HG03045 (cell line): Measurements from ENCODE around the gene ZNHIT1.
A peak's percentile ranks its signal among the peaks of the same experiment; 100 is the strongest.
"Not testable (repeated sequence)": the region's sequence is repeated elsewhere in the genome, so short reads cannot be mapped to it uniquely, and the experiment has no call there.

ENCODE experiments used
- ATAC-seq: cut with Tn5 transposase; IDR thresholded peaks from one replicate; pipeline ENCODE4 v1.9.1; 2021; ENCODE audit warnings: mild to moderate bottlenecking, moderate library complexity; ENCODE audit not compliant: unreplicated experiment

ZNHIT1 gene

GRCh38 chr7:101240226-101241014 is 22.5 kb downstream of the ZNHIT1 start:
- no peak for ATAC-seq

- no peak for ATAC-seq
Observed at GRCh38 chr7:101241015-101241363, 23.0 kb downstream of the ZNHIT1 start.

GRCh38 chr7:101241443-101242349 is 23.7 kb downstream of the ZNHIT1 start:
- ATAC-seq = no peak

- ATAC-seq = no peak
Observed at GRCh38 chr7:101243646-101244374, 25.8 kb downstream of the ZNHIT1 start.

GRCh38 chr7:101244375-101245146 is 26.6 kb downstream of the ZNHIT1 start, which contains the start of gene FIS1:
Gene FIS1, minus strand, starts transcription at chr7:101245081. Its CDS starts 77 bp downstream, at chr7:101245004.
- ATAC-seq = peak; percentile 92

GRCh38 chr7:101245147-101245668 is 27.2 kb downstream of the ZNHIT1 start:
- ATAC-seq = no peak

- no peak for ATAC-seq
Observed at GRCh38 chr7:101248276-101248675, 30.3 kb downstream of the ZNHIT1 start.

- ATAC-seq = no peak
Observed at GRCh38 chr7:101250324-101250723, 32.4 kb downstream of the ZNHIT1 start.

GRCh38 chr7:101251871-101252659 is 34.1 kb downstream of the ZNHIT1 start:
- peak; percentile 97 for ATAC-seq

- not testable (repeated sequence) for ATAC-seq
Observed at GRCh38 chr7:101253199-101253598, 35.2 kb downstream of the ZNHIT1 start.

- ATAC-seq = no peak
Observed at GRCh38 chr7:101255796-101256195, 37.8 kb downstream of the ZNHIT1 start.

- no peak for ATAC-seq
Observed at GRCh38 chr7:101258243-101258731, 40.3 kb downstream of the ZNHIT1 start.

- not testable (repeated sequence) for ATAC-seq
Observed at GRCh38 chr7:101264102-101264706, 46.2 kb downstream of the ZNHIT1 start.

GRCh38 chr7:101265622-101266516 is 47.9 kb downstream of the ZNHIT1 start:
- no peak for ATAC-seq

- ATAC-seq = no peak
Observed at GRCh38 chr7:101269664-101270063, 51.7 kb downstream of the ZNHIT1 start.

- no peak for ATAC-seq
Observed at GRCh38 chr7:101271021-101271420, 53.1 kb downstream of the ZNHIT1 start.

GRCh38 chr7:101273206-101273605 is 55.2 kb downstream of the ZNHIT1 start:
- no peak for ATAC-seq
